Activated effector memory CD4-positive, alpha-beta T cell treated with anti-CD3 and anti-CD28 coated beads, Interleukin-2, amount 50 U/mL, for 16 hours (primary cell): Measurements from ENCODE around the gene TDRD10.

Source experiments
- DNase-seq: peaks from one replicate; pipeline ENCODE4 v3.0.0-alpha.2; 2020

TDRD10 gene

DNA sequence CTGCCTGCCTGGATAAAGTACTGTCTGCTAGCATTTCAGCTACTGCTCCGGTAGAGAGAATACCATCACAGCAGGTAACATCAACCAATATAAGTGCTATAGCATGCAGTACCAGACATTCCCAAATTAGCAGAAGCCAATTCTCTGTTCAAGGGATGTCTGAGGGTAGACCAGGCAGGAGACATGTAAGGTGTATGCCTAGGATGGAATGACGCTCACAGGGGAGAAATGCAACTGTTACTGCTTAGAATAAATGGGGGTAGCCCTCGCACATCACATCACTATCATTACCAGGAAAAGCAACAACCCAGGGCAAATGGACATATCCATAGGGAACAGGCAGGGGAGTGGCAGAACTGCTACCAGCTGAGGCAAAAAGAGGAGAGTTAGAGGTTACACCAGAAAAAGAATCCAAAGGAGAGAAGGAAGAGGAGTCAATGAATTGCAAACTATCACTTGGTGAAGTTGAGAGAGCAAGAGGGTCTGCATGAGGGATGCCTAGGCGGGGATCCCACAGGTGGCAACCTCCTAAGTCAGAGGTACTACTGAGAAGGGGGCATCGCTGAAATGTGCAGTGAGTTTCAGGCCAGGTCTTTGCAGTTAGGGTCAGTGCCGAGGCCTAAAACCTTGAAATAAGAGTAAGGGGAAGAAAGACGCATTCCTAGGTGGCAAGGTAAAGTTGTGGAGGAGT lies 55.4 kb downstream of the TDRD10 start:
- DNase-seq = no peak

DNA sequence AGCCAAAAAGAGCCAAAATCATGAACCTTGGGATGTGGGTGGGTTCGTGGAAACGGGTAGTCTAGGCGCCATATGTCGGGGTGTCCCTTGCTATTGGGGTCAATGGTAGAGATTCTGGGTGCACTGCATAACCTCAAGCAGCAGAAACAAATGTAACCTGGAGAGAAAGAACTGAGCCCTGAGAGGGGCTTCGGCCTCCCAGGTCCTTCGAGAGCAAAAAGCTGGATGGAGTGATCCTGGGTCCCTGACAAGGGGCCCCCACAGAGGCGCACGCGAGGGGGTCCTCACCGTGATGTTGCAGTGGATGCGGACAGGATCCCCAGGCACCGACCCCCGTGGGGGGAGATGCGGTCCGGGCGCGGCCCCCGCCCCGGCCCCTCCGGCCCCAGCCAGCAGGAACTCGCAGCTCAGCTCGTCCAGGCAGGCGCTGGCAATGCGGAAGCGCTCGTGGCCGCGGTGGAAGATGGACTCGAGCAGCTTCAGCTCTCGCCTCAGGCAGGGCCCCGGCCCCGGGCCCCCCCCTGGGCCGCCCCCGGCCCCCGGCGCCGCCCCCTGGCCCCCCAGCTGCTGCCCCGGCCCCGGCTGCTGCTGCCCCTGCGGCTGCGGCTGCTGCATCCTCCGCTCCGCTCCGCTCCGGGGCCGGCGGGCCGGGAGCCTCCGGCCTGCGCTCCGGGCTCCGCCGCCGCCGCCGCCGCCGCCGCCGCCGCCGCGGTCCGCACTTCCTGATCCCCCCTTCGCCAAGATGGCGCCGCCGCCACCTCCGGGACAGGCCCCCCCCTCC lies 56.1 kb downstream of the TDRD10 start, which contains the start of gene UBE2Q1:
UBE2Q1 (minus strand) TSS at position 724 of the 781 bp plus-strand sequence; CDS start at position 615, 109 bp downstream.
- peak; percentile 78 for DNase-seq

DNA sequence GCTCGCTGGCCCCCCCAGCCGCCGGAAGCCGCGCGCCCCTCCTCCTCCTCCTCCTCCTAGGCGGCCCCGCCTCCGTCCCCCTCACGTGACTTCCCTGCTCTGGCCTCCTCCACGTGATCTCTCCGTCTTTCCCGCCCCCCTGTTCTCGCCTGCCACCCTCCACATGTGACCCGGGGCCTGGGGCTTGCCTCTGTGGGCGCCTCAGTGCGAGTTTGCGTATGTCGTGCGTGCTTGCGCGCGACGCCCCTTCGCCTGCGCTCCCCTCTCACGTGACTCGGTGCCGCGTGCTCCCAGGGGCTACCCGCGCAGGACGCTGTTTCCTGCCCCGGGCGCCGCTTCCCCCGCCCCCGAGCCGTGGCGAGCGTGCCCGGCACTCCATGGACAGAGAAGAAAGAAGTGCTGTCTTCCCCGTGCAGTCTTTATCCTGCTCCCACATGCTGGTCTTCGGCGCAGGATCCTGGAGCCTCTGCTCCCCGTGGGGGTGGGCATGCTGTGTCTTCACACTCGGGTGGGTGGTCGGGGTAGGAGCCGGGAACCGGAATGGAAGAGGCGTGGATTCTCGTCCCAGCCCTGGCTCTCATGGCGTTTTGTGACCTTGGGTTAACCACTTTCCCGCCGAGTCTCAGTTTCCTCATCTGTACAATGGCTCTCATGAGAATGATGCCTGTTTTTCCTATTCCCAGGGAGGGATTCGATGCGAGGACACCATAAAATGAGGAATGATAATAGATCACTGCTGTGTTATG lies 56.9 kb downstream of the TDRD10 start:
- DNase-seq = peak; percentile 100

DNA sequence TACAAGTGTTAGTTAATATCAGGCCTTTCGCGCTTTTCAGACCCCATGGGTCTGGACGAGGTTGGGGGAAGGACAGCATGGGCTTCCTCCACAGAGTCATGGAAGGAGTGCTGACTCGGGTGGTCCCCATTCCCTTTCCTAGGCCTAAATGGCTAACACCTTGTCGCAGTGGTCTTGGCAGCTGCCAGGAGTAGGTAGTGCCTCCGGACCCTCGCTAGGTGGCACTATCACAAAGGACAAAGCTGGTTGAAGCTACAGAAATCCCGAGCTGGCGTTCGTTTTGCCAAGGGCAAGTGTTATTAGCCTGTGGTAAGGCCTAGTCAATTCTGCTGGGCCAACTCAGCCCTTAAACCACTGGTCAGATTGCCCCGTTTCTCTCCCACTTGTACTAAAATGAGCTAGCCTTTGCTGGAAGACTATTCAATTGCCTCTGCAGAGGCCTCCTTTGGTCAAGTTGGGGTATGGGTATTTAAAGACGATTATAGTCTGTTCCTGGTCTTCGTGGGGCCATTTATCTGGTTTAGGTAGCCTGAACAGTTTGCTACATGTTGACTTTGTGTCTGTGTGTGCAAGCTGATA lies 57.5 kb downstream of the TDRD10 start:
- DNase-seq = peak; percentile 93

DNA sequence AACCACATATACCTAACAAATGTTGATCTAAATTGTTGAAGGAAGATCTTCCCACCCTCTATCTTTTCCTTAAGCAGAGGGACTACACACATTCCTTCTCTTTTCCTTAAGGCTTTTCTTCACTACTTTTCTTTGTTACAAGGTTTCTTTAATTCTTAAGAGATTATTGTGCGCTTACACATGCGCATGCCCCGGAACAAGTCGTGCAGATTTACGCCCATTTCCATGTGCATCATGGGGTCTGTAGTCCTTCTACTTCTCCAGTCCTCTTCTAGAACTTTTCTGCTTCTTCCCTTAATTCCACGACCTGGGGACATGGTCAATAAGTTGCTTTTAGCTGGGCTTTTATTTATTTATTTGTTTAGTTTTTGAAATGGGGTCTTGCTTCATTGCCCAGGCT lies 63.9 kb downstream of the TDRD10 start:
- no peak for DNase-seq

DNA sequence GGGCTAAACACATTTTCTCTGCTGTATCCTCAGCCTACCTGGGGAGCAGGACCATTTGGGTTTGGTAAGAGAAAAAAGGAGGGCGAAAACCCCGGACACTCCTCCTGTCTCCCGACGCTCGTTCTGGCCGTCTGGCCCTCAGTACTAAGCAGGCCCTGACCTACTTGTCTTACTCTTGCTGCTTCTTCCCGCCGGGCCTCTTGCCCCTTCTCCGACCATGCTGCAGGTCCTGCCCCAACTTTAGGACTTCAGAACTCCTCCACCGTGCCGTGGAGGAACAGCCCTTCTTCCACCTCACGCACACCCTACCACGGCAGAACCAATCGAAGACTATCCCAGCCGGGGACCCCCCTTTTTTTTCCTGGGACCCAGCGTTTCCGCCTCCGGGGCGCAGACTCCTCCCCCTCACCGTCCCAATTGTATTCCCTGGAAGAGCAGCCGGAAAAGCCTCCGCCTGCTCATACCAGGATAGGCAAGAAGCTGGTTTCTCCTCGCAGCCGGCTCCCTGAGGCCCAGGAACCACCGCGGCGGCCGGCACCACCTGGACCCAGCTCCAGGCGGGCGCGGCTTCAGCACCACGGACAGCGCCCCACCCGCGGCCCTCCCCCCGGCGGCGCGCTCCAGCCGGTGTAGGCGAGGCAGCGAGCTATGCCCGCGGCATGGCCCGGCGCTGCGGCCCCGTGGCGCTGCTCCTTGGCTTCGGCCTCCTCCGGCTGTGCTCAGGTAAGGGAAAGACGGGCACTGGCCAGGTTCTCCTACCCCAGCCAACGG lies 65.6 kb downstream of the TDRD10 start, which contains the start of gene CHRNB2:
CHRNB2 (plus strand) TSS at position 393 of the 771 bp plus-strand sequence; CDS start at position 660, 267 bp downstream.
- peak; percentile 91 for DNase-seq

DNA sequence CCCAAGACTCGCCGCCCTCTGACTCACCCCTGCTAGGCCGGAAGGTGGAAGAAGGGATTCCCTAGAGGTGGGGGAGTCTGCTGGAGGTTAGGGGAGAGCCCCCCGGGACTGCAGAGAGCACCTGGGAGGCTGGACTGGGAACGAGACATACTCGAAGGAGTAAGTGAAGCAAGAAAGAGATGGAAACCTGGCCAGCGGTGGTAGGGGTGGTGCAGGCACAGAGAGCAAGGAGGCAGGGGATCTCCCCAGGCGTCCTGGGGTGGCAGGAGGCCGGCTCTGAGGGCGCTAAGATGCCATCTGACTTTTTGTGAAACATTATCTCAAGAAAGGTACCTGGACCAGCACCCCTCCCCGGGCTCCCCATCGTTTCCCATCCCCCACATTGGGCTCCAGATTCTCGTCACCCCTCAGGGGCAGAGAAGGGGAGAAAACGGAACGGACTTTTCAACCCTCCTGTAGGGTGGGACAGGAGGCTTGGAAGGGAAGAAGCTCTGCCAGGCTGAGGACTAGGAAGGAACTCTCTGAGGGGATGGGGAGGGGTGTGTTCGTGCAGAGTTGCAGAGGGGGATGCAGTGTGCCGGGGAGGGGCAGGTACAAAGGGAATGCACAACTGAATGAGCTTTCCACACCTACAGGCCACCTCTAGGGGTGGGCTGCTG lies 66.3 kb downstream of the TDRD10 start:
- DNase-seq = no peak

DNA sequence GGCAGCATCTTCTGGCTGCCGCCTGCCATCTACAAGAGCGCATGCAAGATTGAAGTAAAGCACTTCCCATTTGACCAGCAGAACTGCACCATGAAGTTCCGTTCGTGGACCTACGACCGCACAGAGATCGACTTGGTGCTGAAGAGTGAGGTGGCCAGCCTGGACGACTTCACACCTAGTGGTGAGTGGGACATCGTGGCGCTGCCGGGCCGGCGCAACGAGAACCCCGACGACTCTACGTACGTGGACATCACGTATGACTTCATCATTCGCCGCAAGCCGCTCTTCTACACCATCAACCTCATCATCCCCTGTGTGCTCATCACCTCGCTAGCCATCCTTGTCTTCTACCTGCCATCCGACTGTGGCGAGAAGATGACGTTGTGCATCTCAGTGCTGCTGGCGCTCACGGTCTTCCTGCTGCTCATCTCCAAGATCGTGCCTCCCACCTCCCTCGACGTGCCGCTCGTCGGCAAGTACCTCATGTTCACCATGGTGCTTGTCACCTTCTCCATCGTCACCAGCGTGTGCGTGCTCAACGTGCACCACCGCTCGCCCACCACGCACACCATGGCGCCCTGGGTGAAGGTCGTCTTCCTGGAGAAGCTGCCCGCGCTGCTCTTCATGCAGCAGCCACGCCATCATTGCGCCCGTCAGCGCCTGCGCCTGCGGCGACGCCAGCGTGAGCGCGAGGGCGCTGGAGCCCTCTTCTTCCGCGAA lies 69.4 kb downstream of the TDRD10 start:
- DNase-seq = no peak

DNA sequence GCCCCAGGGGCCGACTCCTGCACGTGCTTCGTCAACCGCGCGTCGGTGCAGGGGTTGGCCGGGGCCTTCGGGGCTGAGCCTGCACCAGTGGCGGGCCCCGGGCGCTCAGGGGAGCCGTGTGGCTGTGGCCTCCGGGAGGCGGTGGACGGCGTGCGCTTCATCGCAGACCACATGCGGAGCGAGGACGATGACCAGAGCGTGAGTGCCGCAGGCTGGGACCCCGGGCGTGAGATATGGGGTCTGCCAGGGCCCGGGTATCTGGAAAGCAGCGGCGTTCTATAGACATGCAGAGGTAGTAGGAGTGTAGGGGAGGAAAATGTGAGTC lies 69.9 kb downstream of the TDRD10 start:
- no peak for DNase-seq

DNA sequence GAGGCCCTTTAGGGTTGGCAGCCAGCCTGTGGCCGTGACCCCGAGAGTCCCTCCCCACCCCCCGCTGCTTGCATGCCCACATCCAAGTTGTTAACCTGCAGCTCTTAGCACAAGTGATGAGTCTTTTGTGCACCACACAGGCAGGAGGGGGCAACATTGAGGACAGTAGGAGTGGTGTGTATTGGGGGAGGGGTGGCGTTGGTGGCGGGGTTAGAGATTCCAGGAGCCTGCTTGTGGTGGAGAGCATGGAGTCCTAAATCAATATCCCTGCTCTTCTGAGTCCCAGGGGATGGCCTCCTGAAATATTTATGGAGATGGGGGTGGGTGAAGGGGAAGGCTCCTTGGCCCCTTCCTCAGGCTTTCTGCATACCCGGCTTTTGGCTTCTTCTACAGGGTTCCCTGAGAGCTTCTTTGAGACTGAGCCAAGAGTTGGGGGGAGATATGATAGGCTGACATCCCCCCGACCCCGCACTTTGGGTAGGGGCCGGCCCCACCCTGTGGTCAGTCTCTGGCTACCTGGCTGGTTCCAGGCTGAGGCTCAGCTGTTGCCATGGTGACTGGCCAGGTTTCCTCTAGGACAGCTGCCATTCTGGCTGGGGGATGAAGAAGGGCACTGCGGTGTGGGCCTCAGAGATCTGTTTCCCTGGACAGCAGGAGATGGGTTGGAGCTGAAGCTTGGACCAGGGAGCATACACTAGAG lies 70.6 kb downstream of the TDRD10 start:
- DNase-seq = no peak

DNA sequence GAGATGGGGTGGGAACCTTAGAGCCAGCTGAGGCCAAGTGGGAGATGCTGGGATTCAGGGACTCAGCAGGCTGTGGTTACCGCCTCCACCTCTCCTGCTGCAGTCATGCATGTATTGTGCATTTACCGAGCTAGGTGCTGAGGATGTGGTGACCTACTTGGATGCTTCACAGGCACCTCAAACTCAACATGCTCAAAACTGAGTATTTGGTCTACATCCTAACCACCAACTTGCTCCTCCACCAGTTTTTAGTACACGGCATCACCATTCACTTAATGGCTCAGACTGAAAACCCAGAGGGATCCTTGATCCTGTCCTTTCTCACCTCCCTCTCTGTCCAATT lies 71.1 kb downstream of the TDRD10 start:
- DNase-seq = no peak

DNA sequence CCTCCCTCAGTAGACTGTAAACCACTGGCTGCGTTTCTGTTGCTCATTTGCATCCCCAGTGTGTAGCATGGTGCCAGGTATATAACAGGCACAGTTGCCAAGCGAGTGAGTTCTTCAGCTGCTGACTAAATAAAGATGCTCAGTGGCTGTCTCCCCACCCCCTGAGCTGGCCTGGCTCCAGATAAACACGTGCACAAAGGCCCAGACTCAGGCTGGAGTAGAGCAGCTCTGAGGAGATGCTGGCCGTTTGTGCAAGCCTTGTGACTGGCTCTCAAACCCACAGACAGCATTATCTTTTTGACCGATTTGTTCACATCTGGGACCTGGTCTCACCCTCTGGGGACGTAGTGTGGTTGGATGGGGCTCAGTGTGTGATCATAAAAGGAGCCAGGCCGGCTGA lies 72.7 kb downstream of the TDRD10 start:
- no peak for DNase-seq

DNA sequence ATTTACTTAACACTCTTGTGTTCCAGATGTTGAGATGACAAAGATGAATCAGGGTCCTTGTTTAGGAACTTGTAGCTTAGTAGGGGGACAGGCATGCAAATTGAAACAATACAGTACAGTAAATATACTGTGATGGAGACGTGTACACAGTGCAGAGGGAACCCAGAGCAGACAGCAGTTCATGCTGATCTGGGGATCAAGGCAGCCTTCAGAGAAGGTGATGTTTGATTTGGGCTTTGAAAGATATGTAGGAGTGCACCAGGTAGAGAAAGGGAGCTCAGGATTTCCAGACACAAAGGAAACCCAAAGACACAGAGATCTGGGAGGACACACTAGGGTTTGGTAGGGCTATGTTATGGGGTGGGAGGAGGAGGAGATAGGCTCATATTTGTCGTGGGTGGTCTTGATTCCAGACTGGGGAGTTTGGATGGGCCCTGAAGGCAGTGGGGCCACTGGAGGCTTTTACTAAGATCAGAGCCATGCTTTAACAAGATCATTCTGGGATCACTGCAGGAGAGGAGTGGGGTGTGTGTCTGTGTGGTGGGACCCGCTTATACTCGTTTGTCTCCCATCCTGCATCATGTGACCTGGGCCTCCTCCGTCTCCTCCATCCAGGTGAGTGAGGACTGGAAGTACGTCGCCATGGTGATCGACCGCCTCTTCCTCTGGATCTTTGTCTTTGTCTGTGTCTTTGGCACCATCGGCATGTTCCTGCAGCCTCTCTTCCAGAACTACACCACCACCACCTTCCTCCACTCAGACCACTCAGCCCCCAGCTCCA lies 73.3 kb downstream of the TDRD10 start:
- DNase-seq = no peak

DNA sequence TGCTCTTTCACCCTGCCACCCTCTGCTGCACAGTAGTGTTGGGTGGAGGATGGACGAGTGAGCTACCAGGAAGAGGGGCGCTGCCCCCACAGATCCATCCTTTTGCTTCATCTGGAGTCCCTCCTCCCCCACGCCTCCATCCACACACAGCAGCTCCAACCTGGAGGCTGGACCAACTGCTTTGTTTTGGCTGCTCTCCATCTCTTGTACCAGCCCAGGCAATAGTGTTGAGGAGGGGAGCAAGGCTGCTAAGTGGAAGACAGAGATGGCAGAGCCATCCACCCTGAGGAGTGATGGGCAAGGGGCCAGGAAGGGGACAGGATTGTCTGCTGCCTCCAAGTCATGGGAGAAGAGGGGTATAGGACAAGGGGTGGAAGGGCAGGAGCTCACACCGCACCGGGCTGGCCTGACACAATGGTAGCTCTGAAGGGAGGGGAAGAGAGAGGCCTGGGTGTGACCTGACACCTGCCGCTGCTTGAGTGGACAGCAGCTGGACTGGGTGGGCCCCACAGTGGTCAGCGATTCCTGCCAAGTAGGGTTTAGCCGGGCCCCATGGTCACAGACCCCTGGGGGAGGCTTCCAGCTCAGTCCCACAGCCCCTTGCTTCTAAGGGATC lies 74.0 kb downstream of the TDRD10 start:
- DNase-seq = no peak

DNA sequence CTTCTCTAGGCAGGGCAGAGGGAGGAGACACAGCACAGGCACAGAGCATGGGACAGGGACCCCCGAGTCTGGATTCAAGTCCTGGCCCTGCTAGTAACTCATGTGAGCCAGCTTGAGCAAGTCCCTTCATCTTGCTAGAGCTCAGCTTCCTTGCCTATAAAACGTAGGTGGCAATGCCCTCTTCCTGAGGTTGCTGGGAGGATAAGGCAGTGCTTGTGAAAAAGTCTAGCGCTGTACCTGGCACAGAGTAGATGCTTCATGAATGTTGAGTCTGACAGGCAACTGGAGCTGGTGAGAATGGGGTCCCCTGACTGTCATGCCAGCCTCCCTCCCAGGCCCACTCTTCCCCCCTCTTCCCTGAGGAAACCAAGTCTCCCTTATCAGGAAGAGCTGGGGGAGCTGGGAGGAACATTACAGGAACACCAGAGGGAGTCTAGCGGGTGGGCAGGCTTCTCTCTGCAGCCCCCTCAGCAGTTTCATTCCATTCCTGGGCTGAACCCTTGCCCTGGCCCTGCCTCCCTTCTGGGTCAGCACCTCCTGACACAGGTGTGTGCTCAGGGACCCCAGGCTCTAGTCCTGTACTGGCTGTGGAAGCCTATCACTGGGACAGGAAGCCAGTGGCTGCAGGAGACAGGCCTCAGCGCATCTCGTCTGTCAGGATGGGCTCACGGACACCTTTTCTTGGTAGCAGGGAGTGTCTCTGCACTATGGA lies 75.5 kb downstream of the TDRD10 start:
- DNase-seq = no peak

DNA sequence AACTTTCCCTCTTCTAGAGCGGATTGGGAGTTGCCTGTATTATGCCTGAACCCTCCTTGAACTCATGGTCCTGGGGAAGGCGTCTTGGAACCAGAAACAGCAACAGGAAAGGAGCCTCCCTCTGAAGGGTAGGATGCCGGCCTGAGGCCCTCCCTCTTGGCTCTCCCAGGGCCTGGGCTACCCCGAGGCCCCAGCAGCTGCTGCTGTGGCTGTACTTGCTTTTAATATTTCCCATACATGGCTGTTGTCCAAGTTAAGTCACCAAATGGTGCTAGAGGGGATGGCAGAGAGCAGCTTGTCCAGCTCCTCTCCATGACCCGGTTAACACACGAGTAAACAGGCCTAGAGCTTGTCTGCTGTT lies 76.0 kb downstream of the TDRD10 start:
- DNase-seq = no peak

DNA sequence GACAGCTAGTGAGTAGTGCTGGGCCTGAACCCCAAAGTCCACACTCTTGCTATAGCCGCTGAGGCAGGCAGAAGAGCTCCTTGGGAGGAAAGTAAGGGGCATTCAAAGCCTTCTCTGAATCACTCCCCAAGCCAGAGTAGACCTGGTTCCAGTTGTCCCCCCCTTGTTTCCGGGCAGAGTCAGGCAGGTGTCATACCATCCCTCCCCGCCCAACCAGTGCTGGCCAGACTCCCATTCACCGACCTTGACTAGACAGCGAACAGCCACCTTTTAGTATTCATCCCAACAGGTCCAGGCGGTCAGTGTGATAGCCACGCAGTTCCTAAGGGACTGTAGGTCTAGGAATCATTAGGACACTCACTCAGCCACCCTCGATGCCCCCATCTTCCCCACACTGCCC lies 77.4 kb downstream of the TDRD10 start:
- no peak for DNase-seq

DNA sequence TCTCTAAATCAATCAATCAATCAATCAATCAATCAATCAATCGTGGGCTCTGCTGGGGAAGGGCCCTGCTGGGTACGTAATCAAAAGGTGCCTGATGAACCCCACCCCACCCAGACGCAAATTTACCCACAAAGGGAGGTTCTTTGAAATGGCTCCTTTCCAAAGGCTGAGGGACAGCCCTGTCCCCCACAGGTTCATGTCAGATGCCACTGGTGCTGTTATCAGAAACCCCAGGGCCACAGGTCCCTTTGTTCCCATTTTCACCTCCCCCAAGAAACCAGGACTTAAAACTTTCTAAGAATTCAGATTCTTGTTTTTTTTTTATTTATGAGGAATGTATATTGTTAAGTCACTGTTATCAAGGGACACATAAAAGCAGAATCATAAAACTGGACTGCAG lies 79.7 kb downstream of the TDRD10 start:
- no peak for DNase-seq

DNA sequence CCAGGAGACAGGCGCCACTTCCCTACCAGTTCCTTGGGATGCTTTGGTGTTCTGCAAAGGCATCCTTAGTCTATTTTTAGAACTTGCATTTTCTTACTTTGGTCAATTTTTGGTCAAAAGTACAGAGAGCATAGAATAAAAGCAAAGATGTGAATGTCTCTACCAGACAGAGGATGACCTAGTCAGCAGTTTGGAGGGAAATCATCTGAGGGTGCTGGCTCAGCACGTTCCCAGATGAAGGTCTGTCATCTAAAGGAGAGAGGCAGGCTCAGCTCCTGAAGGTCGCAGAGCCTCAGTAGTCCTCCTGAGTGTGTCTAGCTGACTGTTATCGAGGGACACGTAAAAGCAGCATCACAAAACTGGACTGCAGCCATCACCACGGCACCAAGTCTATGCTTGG lies 80.9 kb downstream of the TDRD10 start:
- DNase-seq = no peak
